ENCODE data around the gene SLC25A28.

Gene SLC25A28

GRCh38 chr10:99605351-99605750, 14.9 kb downstream of the SLC25A28 start:
- no peak overlapping the region for H3K4me3 ChIP-seq (replicated peaks; ENCODE audit: insufficient read depth, low read length)
- H3K27ac ChIP-seq (replicated peaks): no peak overlapping the region
- TF ChIP-seq SPI1 (IDR thresholded peaks at IDR 0.05; ENCODE audit: borderline replicate concordance, low read depth): no peak
- TF ChIP-seq GABPA (IDR thresholded peaks at IDR 0.05; ENCODE audit: low read depth): no peak
- no peak for TF ChIP-seq CTCF (IDR thresholded peaks at IDR 0.05; ENCODE audit: insufficient read depth, low read length)
- TF ChIP-seq REST (IDR thresholded peaks at IDR 0.05; ENCODE audit: insufficient replicate concordance, low read depth): no peak
- TF ChIP-seq POLR2AphosphoS5 (IDR thresholded peaks at IDR 0.05; ENCODE audit: low read depth): no peak
- DNase-seq (ENCODE audit: low read depth in 1 of 2, low spot score in 1 of 2): no peak
- H3K27me3 ChIP-seq (ENCODE audit: insufficient read depth, poor library complexity, severe bottlenecking): no peaks in the 10 kb centered on the region

GRCh38 chr10:99604862-99605261, 15.4 kb downstream of the SLC25A28 start:
- DNase-seq (ENCODE audit: low read depth in 1 of 2, low spot score in 1 of 2): no peak
- Histone ChIP-seq H3K4me3 (replicated peaks; ENCODE audit: insufficient read depth, low read length) (no peak overlapping the region), H3K27me3 (ENCODE audit: insufficient read depth, poor library complexity, severe bottlenecking) (no peaks in the 10 kb centered on the region), H3K27ac (replicated peaks) (no peak overlapping the region)
- TF ChIP-seq REST (IDR thresholded peaks at IDR 0.05; ENCODE audit: insufficient replicate concordance, low read depth) (no peak), SPI1 (IDR thresholded peaks at IDR 0.05; ENCODE audit: borderline replicate concordance, low read depth) (no peak), POLR2AphosphoS5 (IDR thresholded peaks at IDR 0.05; ENCODE audit: low read depth) (no peak), CTCF (IDR thresholded peaks at IDR 0.05; ENCODE audit: insufficient read depth, low read length) (no peak), GABPA (IDR thresholded peaks at IDR 0.05; ENCODE audit: low read depth) (no peak)

GRCh38 chr10:99598781-99599509, 21.3 kb downstream of the SLC25A28 start:
- DNase-seq (ENCODE audit: low read depth in 1 of 2, low spot score in 1 of 2): no peak
- no peaks in the 10 kb centered on the region for H3K27me3 ChIP-seq (ENCODE audit: insufficient read depth, poor library complexity, severe bottlenecking)
- TF ChIP-seq REST (IDR thresholded peaks at IDR 0.05; ENCODE audit: insufficient replicate concordance, low read depth) (no peak), GABPA (IDR thresholded peaks at IDR 0.05; ENCODE audit: low read depth) (no peak), SPI1 (IDR thresholded peaks at IDR 0.05; ENCODE audit: borderline replicate concordance, low read depth) (no peak), CTCF (IDR thresholded peaks at IDR 0.05; ENCODE audit: insufficient read depth, low read length) (no peak), POLR2AphosphoS5 (IDR thresholded peaks at IDR 0.05; ENCODE audit: low read depth) (no peak)
- no peak overlapping the region for H3K27ac ChIP-seq (replicated peaks)
- no peak overlapping the region for H3K4me3 ChIP-seq (replicated peaks; ENCODE audit: insufficient read depth, low read length)

All from HL-60 (cell line).